ENCODE results near the gene DYNC1LI2. TPM values are rescaled to one million over a fixed set of nuclear protein-coding genes. Genes with fewer than 3 reads are reported as not detected.

Gene DYNC1LI2
- total and polyA plus RNA-seq, 4 donors: 137 to 194 (median 175) TPM

DNA sequence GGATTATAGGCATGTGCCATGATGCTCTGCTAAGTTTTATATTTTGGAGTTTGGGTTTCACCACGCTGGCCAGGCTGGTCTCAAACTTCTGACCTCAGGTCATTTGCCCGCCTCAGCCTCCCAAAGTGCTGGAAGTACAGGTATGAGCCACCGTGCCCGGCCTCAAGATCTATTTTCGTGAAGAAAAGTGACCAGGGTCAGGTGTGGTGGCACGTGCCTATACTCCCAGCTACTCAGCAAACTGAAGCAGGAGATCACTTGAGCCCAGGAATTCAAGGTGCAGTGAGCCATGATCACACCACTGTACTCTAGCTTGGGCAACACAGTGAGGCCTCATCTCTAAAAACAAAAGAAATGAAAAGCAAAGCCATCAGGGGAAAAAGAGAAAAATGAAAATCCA, 73.6 kb downstream of the DYNC1LI2 start:
- Histone ChIP-seq H3K36me3 (ENCODE audit: control insufficient read depth, insufficient read depth, low read length) (peaks cover 6% of the 10 kb centered on the region), H3K27ac (ENCODE audit: low read depth, low read length) (no peak overlapping the region), H3K4me3 (ENCODE audit: low read depth, low read length) (no peak overlapping the region), H3K9me3 (ENCODE audit: control insufficient read depth, insufficient read depth, low read length) (no peaks in the 10 kb centered on the region), H3K4me1 (ENCODE audit: control insufficient read depth, insufficient read depth, low read length) (peaks cover 17% of the 10 kb centered on the region), H3K27me3 (ENCODE audit: control insufficient read depth, insufficient read depth, low read length) (no peaks in the 10 kb centered on the region)
- 96% methylated on average over 6 of the region's 6 CpGs for WGBS (ENCODE audit: insufficient coverage)
- no peak for DNase-seq (ENCODE audit: low read depth in 4 of 6, low spot score in 6 of 6)

DNA sequence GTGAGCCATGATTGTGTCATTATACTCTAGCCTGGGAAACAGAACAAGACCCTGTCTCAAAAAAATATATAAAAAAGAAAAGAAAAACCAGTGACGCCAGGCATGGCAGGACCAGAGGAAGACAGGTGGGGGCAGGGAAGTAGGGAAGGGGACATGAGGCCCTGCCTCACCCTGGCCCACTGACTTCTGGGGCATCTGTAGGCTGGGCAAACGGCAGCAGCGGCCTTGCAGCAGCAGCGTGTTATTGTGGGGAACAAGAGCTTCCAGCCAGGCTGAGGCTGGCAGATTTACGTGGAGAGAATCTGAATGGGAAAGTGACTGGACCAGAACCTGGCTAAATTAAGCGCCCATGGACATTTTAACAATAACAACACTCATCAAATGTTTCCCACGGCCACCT, 74.2 kb downstream of the DYNC1LI2 start:
- H3K27ac ChIP-seq (ENCODE audit: low read depth, low read length): no peak overlapping the region

DNA sequence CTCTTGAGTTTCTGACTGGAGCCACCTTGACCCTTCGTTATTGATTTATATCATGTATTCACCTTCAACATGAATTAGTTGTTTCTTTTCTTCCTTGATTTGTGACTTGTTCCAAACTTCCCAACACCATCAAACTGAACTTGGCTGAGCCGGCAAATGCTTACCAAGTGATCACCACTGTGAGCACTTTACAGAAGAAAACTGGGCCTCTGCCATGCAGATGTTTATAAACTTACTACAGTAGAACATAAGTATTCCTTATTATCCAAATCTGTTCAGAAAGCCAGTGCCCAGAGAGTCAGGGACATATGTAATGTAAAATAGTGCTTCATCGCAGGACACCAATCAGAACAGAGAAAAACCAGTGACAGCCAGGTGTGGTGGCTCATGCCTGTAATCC, 74.8 kb downstream of the DYNC1LI2 start:
- Histone ChIP-seq H3K4me3 (ENCODE audit: low read depth, low read length) (no peak overlapping the region), H3K27ac (ENCODE audit: low read depth, low read length) (no peak overlapping the region), H3K9me3 (ENCODE audit: control insufficient read depth, insufficient read depth, low read length) (no peaks in the 10 kb centered on the region), H3K36me3 (ENCODE audit: control insufficient read depth, insufficient read depth, low read length) (peaks cover 6% of the 10 kb centered on the region), H3K4me1 (ENCODE audit: control insufficient read depth, insufficient read depth, low read length) (peaks cover 17% of the 10 kb centered on the region), H3K27me3 (ENCODE audit: control insufficient read depth, insufficient read depth, low read length) (no peaks in the 10 kb centered on the region)
- 94% methylated on average over 2 of the region's 3 CpGs for WGBS (ENCODE audit: insufficient coverage)
- DNase-seq (ENCODE audit: low read depth in 4 of 6, low spot score in 6 of 6): no peak

More for the DNA sequence above, 74.2 kb downstream of the DYNC1LI2 start:
- Histone ChIP-seq H3K4me1 (ENCODE audit: control insufficient read depth, insufficient read depth, low read length) (peaks cover 17% of the 10 kb centered on the region), H3K4me3 (ENCODE audit: low read depth, low read length) (no peak overlapping the region), H3K36me3 (ENCODE audit: control insufficient read depth, insufficient read depth, low read length) (peaks cover 6% of the 10 kb centered on the region), H3K9me3 (ENCODE audit: control insufficient read depth, insufficient read depth, low read length) (no peaks in the 10 kb centered on the region), H3K27me3 (ENCODE audit: control insufficient read depth, insufficient read depth, low read length) (no peaks in the 10 kb centered on the region)
- 59% methylated on average over 4 of the region's 7 CpGs for WGBS (ENCODE audit: insufficient coverage)
- DNase-seq (ENCODE audit: low read depth in 4 of 6, low spot score in 6 of 6): peak in 1 of 6 donors; percentile 17

DNA sequence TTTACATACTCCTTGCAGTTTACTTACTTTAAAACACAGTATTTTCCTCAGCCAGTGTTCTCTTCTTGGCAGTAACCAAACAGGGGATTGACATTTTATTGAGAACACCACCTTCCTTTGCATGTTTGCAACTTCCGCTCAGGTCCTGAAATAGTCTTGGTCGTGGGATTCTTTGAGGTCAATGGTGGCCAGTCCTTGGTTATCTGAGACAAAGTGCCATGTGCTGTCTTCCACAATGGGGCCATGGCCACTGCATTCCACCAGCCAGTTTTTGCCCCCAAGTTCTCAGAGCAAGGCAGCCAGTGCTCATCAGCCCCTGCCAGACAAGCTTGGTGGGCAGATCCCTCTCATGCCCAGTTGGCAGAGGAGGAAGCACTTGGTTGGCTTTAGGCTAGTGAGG, 77.7 kb downstream of the DYNC1LI2 start:
- 100% methylated on average over 2 of the region's 2 CpGs for WGBS (ENCODE audit: insufficient coverage)
- Histone ChIP-seq H3K4me1 (ENCODE audit: control insufficient read depth, insufficient read depth, low read length) (peaks cover 17% of the 10 kb centered on the region), H3K9me3 (ENCODE audit: control insufficient read depth, insufficient read depth, low read length) (no peaks in the 10 kb centered on the region), H3K4me3 (ENCODE audit: low read depth, low read length) (no peak overlapping the region), H3K27ac (ENCODE audit: low read depth, low read length) (no peak overlapping the region), H3K27me3 (ENCODE audit: control insufficient read depth, insufficient read depth, low read length) (no peaks in the 10 kb centered on the region), H3K36me3 (ENCODE audit: control insufficient read depth, insufficient read depth, low read length) (peaks cover 6% of the 10 kb centered on the region)
- no peak for DNase-seq (ENCODE audit: low read depth in 4 of 6, low spot score in 6 of 6)

Other genes with a start within 250 kb of the DYNC1LI2 start
- gene TK2, start 201.5 kb downstream of the DYNC1LI2 start, total RNA-seq: 10 to 100 TPM; 32.6 to 42.8 TPM
- gene TK2, start 201.5 kb downstream of the DYNC1LI2 start, polyA plus RNA-seq (ENCODE audit: insufficient read length in 2 of 2): 10 to 100 TPM; 37.2 to 39.2 TPM
- gene CKLF, start 199.0 kb downstream of the DYNC1LI2 start, total RNA-seq: 10 to 100 TPM; 40.3 to 65.1 TPM
- gene CKLF, start 199.0 kb downstream of the DYNC1LI2 start, polyA plus RNA-seq (ENCODE audit: insufficient read length in 2 of 2): 10 to 100 TPM; 38.1 to 41.0 TPM
- gene CMTM1, start 185.2 kb downstream of the DYNC1LI2 start, total RNA-seq: 1 to 10 TPM; 4.5 to 8.9 TPM
- 10 to 100 TPM; 11.2 to 12.8 TPM for gene CMTM1, start 185.2 kb downstream of the DYNC1LI2 start, polyA plus RNA-seq (ENCODE audit: insufficient read length in 2 of 2)
- 1 to 10 TPM in 1 of 2 donors, under 1 TPM in 1; 0.33 to 1.7 TPM for gene CMTM2, start 172.1 kb downstream of the DYNC1LI2 start, total RNA-seq
- gene CMTM2, start 172.1 kb downstream of the DYNC1LI2 start, polyA plus RNA-seq (ENCODE audit: insufficient read length in 2 of 2): 1 to 10 TPM in 1 of 2 donors, under 1 TPM in 1; 0.48 to 1.5 TPM
- gene CMTM3, start 146.9 kb downstream of the DYNC1LI2 start, total RNA-seq: 10 to 100 TPM; 13.7 to 22.0 TPM
- gene CMTM3, start 146.9 kb downstream of the DYNC1LI2 start, polyA plus RNA-seq (ENCODE audit: insufficient read length in 2 of 2): 10 to 100 TPM; 41.0 to 48.4 TPM
- gene CMTM4, start 54.9 kb downstream of the DYNC1LI2 start, total RNA-seq: 10 to 100 TPM; 34.8 to 64.3 TPM
- gene CMTM4, start 54.9 kb downstream of the DYNC1LI2 start, polyA plus RNA-seq (ENCODE audit: insufficient read length in 2 of 2): 10 to 100 TPM; 44.1 to 57.1 TPM
- gene TERB1, start 50.0 kb upstream of the DYNC1LI2 start, total RNA-seq: under 1 TPM in 1 of 2 donors, not detected in 1; 0.10 TPM
- gene TERB1, start 50.0 kb upstream of the DYNC1LI2 start, polyA plus RNA-seq (ENCODE audit: insufficient read length in 2 of 2): under 1 TPM in 1 of 2 donors, not detected in 1; 0.35 TPM
- gene NAE1, start 79.4 kb upstream of the DYNC1LI2 start, total RNA-seq: 10 to 100 TPM; 79.4 to 93.5 TPM
- gene NAE1, start 79.4 kb upstream of the DYNC1LI2 start, polyA plus RNA-seq (ENCODE audit: insufficient read length in 2 of 2): 10 to 100 TPM; 87.2 to 91.0 TPM
- under 1 TPM; 0.30 to 0.50 TPM for gene CA7, start 92.8 kb upstream of the DYNC1LI2 start, total RNA-seq
- gene CA7, start 92.8 kb upstream of the DYNC1LI2 start, polyA plus RNA-seq (ENCODE audit: insufficient read length in 2 of 2): under 1 TPM; 0.49 to 0.86 TPM
- gene PDP2, start 128.9 kb upstream of the DYNC1LI2 start, total RNA-seq: 10 to 100 TPM; 11.4 to 13.2 TPM
- 10 to 100 TPM; 12.7 to 14.4 TPM for gene PDP2, start 128.9 kb upstream of the DYNC1LI2 start, polyA plus RNA-seq (ENCODE audit: insufficient read length in 2 of 2)
- not detected for gene CDH16, start 167.3 kb upstream of the DYNC1LI2 start, total RNA-seq
- 1 to 10 TPM in 1 of 2 donors, under 1 TPM in 1; 0.67 to 1.8 TPM for gene CDH16, start 167.3 kb upstream of the DYNC1LI2 start, polyA plus RNA-seq (ENCODE audit: insufficient read length in 2 of 2)
- gene RRAD, start 173.9 kb upstream of the DYNC1LI2 start, total RNA-seq: 1 to 10 TPM; 1.8 to 6.0 TPM
- 1 to 10 TPM; 1.3 to 2.3 TPM for gene RRAD, start 173.9 kb upstream of the DYNC1LI2 start, polyA plus RNA-seq (ENCODE audit: insufficient read length in 2 of 2)
- 100 to 1,000 TPM in 1 of 2 donors, 10 to 100 TPM in 1; 52.7 to 121 TPM for gene CIAO2B, start 182.8 kb upstream of the DYNC1LI2 start, total RNA-seq
- gene CIAO2B, start 182.8 kb upstream of the DYNC1LI2 start, polyA plus RNA-seq (ENCODE audit: insufficient read length in 2 of 2): 100 to 1,000 TPM; 134 to 138 TPM
- gene CES2, start 183.9 kb upstream of the DYNC1LI2 start, total RNA-seq: 10 to 100 TPM; 22.9 to 41.5 TPM
- 10 to 100 TPM; 42.0 to 50.2 TPM for gene CES2, start 183.9 kb upstream of the DYNC1LI2 start, polyA plus RNA-seq (ENCODE audit: insufficient read length in 2 of 2)
- gene CES3, start 209.7 kb upstream of the DYNC1LI2 start, total RNA-seq: 1 to 10 TPM in 1 of 2 donors, under 1 TPM in 1; 0.99 to 2.1 TPM
- 1 to 10 TPM; 1.1 to 1.8 TPM for gene CES3, start 209.7 kb upstream of the DYNC1LI2 start, polyA plus RNA-seq (ENCODE audit: insufficient read length in 2 of 2)
- 10 to 100 TPM in 1 of 2 donors, 1 to 10 TPM in 1; 9.8 to 22.5 TPM for gene CES4A, start 237.0 kb upstream of the DYNC1LI2 start, total RNA-seq
- 10 to 100 TPM; 18.5 to 48.6 TPM for gene CES4A, start 237.0 kb upstream of the DYNC1LI2 start, polyA plus RNA-seq (ENCODE audit: insufficient read length in 2 of 2)

Measured in spinal cord (tissue), 10 donors.